ENCODE measurements around the gene PITPNM1. TPM values are rescaled to one million over a fixed set of nuclear protein-coding genes. Genes with fewer than 3 reads are reported as not detected.

Gene PITPNM1
- polyA plus RNA-seq, 1 donor from 2014 or later = 40.6 TPM

DNA sequence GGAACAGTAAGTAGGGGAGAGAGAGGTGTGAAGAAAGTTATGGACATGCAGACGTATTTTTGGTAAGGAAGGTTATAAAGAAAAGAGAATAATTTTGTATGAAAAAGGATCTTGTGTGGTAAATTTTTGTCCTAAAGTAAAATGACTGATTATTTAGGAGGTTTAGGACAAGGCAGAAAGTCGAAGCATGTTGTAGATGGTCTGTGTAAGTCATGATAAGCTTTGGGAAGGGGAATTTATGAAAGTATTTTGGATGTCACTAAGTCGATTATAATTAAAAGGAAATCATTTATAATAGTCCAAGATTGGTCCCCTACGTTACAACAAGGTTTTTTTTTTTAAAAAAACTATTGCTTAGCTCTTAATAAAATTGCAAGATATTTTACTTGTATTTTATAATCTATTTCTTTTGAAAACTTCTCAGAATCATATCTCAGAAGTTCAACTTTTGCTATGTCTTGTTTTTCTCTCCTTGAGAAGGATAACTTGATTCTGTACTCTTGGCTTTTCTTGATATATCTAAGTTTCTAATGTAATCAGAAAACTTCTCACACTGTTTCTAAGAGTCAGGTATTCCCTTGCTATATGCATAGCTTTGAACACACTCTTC, 29.0 kb upstream of the PITPNM1 start:
- Mint-ChIP-seq H3K9me3 (peaks cover 3 to 11% (median 3%) of the 10 kb centered on the region in 3 donors), H3K27me3 (peaks cover 12% of the 10 kb centered on the region), H3K4me1 (peaks cover 0 to 7% (median 0%) of the 10 kb centered on the region in 3 donors), H3K4me3 (no peak overlapping the region), H3K27ac (no peak overlapping the region), H3K36me3 (peaks cover 1% of the 10 kb centered on the region)

DNA sequence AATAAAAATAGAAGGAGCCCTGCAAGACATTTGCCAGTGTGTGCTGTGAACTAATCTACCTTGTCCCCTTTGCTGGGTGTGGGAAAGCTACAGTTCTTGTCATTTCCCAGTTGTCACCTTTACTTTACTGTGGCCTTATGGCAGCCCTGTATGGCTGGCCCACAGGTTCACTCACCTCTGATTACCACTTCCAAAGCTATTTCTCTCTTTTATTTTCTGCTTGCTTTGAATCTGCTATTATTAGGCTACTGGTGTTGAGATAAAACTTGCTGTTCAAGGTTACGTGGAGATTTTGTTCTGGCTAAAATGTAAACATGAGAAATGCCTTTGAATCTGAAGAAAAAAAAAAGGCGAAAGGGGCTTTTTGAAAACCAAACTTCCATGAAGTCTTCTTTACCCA, 27.7 kb upstream of the PITPNM1 start:
- Mint-ChIP-seq H3K9me3 (peaks cover 3 to 11% (median 3%) of the 10 kb centered on the region in 3 donors), H3K4me3 (no peak overlapping the region), H3K4me1 (peaks cover 0 to 7% (median 0%) of the 10 kb centered on the region in 3 donors), H3K36me3 (peaks cover 1% of the 10 kb centered on the region), H3K27ac (no peak overlapping the region), H3K27me3 (peaks cover 10% of the 10 kb centered on the region)

DNA sequence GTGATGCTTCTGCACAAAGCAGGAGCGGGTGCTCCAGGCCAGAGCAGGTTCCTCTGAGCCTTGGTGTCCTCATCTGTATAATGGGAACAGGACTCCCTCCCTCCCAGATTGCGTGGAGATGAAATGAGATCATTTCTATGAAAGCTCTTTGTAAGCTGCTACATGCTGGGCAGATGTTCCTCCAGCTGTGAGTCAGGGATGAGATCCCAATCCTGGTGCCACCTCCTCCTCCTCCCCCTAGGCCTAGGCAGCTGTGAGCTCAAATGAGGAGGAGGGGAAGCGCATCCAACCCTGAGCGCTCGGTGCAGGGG, 25.1 kb upstream of the PITPNM1 start:
- H3K4me3 Mint-ChIP-seq = no peak overlapping the region
- H3K27ac Mint-ChIP-seq = no peak overlapping the region
- peaks cover 0 to 7% (median 2%) of the 10 kb centered on the region in 3 donors for H3K4me1 Mint-ChIP-seq
- peaks cover 3 to 11% (median 5%) of the 10 kb centered on the region in 3 donors for H3K9me3 Mint-ChIP-seq
- peaks cover 18% of the 10 kb centered on the region for H3K27me3 Mint-ChIP-seq
- H3K36me3 Mint-ChIP-seq = no peaks in the 10 kb centered on the region

DNA sequence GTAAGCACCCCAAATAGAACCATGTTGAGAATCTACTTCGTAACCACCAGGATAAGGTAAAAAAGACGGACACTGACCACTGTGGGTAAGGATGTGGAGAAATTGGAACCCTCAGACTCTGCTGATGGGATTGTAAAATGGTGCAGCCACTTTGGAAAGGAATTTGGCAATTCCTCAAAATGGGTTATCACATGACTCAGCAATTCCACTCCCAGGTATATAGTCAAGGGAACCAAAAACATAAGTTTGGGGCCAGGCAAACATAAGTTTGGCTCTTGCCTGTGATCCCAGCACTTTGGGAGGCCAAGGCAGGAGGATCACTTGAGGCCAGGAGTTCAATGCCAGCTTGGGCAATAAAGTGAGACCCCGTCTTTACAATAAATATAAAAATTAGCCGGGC, 23.2 kb upstream of the PITPNM1 start:
- peaks cover 0 to 4% (median 2%) of the 10 kb centered on the region in 3 donors for H3K9me3 Mint-ChIP-seq
- H3K36me3 Mint-ChIP-seq = no peaks in the 10 kb centered on the region
- peaks cover 0 to 7% (median 2%) of the 10 kb centered on the region in 3 donors for H3K4me1 Mint-ChIP-seq
- no peak overlapping the region for H3K4me3 Mint-ChIP-seq
- H3K27ac Mint-ChIP-seq = no peak overlapping the region
- peaks cover 17% of the 10 kb centered on the region for H3K27me3 Mint-ChIP-seq

DNA sequence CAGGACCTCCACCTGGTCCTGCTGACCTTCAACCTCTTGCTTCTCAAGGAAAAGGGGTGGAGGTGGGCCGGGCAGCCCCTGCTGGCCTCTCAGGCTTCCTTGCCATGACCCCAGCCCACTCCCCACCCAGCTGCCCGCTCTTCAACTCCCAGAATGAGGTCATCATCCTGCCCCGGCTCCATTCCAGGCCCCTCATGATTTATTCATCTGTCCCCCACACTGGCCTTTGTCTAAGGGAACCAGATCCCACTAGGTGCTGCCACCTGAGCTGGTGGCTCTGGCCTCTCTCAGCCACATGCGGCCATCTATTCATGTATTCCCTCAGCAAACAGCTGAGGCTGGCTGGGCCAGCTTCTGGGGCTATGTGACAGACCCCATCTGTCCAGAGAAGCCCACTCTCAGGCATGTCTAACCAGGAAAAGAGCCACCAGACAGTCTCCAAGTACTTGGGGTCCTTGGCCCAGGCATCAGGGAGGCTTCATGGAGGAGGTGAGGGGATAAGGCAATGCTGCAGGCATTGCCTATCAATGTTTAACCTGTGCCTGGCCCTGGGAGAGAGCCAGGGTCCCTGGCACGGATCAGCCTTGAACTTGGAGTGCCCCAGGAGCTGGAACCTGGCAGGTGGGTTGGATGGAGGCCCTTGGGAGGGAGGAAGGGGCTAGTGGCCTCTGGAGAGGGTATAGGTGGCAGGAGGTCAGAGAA, 20.3 kb upstream of the PITPNM1 start:
- peaks cover 0 to 2% (median 0%) of the 10 kb centered on the region in 3 donors for H3K9me3 Mint-ChIP-seq
- no peaks in the 10 kb centered on the region for H3K36me3 Mint-ChIP-seq
- peaks cover 15% of the 10 kb centered on the region for H3K27me3 Mint-ChIP-seq
- no peak overlapping the region for H3K4me3 Mint-ChIP-seq
- H3K4me1 Mint-ChIP-seq = peaks cover 0 to 5% (median 2%) of the 10 kb centered on the region in 3 donors
- no peak overlapping the region for H3K27ac Mint-ChIP-seq

DNA sequence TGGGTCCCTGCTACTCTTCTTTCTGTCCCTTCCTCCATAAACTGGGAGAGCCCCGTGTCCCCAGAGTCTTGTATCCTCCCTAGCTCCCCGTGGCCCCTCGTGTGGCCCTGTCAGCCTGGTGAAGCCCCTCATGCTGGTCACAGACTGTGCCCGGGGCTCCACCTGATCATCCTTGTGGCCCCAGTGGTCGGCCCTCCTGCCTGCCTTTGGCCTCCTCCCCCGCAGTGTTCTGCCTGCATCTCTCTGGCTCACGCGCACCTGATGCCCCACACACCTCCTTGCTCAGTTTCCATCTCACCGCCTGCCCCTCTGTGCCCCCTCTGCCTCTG, 19.3 kb upstream of the PITPNM1 start:
- H3K36me3 Mint-ChIP-seq = no peaks in the 10 kb centered on the region
- no peak overlapping the region for H3K27ac Mint-ChIP-seq
- peaks cover 0 to 2% (median 2%) of the 10 kb centered on the region in 3 donors for H3K4me1 Mint-ChIP-seq
- H3K27me3 Mint-ChIP-seq = peaks cover 14% of the 10 kb centered on the region
- H3K9me3 Mint-ChIP-seq = peaks cover 0 to 2% (median 0%) of the 10 kb centered on the region in 3 donors
- H3K4me3 Mint-ChIP-seq = peak overlapping the region in 1 of 4 donors; percentile 76

DNA sequence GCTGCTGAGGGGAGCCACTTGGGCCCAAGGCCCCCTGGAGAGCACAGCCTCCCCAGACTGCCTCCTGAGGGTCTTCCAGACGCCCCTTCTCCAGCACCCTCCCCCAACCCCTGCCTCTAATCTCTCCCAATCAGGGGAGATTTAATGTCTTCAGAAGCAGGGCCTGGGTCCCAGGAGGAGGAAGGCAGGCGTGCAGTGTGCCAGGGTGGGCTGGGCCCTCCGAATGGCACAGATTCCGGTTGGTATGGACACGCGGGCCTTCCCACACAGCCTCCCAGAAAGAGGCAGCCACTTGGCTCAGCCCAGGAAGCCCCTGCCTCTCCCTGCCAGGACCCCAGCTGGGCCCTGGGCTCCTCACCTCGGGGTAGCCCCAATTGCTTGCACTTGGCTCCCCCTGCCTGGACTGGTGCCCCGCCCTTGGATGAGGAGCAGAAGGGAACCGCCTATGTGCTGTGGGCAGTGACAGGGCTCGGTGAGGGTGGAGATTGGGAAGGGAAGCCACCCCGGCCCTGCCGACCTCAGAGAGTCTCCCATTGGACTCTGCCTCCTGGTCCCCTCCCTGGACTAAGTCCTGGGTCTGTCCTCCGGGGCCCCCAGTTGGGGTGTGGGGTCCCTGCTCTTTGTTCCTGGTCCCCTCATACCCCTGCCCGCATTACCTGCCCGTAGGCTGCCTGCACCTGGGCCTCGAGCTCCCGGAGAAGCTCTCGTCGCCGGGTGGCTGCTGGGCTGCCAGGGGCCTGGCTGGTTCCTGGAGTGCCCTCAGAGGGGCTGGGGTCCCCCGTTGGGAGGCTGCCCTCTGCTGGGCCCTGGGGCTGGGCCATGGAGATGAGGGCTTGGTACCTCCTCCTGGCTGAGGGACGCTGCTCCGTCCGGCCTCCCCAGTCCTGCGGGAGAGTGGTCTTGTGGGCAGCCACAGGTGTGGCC, 18.7 kb upstream of the PITPNM1 start:
- Mint-ChIP-seq H3K4me1 (peaks cover 0 to 2% (median 0%) of the 10 kb centered on the region in 3 donors), H3K4me3 (no peak overlapping the region), H3K9me3 (peaks cover 0 to 2% (median 0%) of the 10 kb centered on the region in 3 donors), H3K36me3 (no peaks in the 10 kb centered on the region), H3K27ac (no peak overlapping the region), H3K27me3 (peaks cover 11% of the 10 kb centered on the region)

DNA sequence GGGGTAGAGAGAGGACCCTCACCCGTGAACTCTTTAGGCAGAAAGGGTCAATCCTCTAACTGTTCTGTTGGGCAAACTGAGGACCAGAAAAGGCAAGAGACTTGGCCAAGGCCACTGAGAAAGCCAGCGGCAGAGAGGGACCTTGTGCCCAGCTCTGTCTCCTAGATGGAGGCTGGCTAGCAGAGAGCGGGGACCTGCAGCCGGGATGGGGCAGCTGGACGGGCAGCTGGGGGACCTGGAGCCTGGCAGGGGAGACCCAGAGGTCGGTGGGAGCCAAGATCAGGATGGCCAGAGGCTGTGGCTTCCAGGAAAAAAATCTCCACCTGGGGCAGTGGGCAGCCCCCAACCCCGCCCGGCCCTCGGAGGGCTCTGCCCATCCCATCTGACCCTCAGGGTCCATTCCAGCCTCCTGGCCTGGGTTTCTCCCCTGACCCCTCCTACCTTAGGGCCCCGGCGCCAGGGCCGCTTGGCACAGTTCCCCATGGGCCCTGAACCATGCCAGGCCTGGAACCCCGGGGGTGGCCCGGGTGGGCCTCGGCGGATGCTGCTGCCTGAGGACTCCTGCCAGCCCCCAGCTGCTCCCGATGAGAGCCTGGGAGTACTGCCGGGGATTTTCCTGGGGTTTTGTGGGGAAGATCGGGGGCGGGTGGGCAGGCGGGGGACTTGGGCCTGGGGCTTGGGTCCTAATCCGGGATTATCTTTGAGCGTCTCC, 17.8 kb upstream of the PITPNM1 start, which contains the start of gene CABP2:
Gene CABP2 (minus strand): TSS at position 603 of the 712 bp plus-strand sequence. CDS start 120 bp downstream, at position 483.
- no peak within 1 kb of the TSS for H3K4me3 Mint-ChIP-seq
- H3K27ac Mint-ChIP-seq = no peak within 1 kb of the TSS
- peaks cover 0 to 2% (median 0%) of the 10 kb centered on the region in 3 donors for H3K4me1 Mint-ChIP-seq
- H3K9me3 Mint-ChIP-seq = peaks cover 0 to 2% (median 0%) of the 10 kb centered on the region in 3 donors
- no peaks in the 10 kb centered on the region for H3K36me3 Mint-ChIP-seq
- peaks cover 11% of the 10 kb centered on the region for H3K27me3 Mint-ChIP-seq

DNA sequence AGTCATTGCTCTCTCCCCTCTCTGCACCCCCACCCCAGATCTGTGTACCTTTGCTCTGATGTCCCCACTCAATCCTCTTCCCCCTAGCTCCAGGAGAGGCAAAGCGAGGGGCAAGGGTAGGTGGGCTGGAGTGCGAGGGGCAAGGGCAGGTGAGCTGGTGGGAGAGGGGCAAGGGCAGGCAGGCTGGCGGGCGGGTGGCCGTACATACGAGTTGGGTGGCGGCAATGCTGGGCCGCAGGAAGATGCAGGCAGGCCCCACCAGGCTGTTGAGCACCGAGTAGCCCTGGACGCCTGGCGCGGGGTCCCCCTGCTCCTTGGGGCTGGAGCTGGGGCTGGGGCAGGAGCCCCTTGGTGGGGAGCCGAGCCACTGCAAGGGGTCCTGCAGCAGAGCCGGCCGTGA, 17.2 kb upstream of the PITPNM1 start:
- Mint-ChIP-seq H3K4me3 (no peak overlapping the region), H3K9me3 (peaks cover 0 to under 1% (median 0%) of the 10 kb centered on the region in 3 donors), H3K4me1 (peaks cover 0 to 2% (median 0%) of the 10 kb centered on the region in 3 donors), H3K27me3 (peaks cover 11% of the 10 kb centered on the region), H3K36me3 (no peaks in the 10 kb centered on the region), H3K27ac (no peak overlapping the region)

DNA sequence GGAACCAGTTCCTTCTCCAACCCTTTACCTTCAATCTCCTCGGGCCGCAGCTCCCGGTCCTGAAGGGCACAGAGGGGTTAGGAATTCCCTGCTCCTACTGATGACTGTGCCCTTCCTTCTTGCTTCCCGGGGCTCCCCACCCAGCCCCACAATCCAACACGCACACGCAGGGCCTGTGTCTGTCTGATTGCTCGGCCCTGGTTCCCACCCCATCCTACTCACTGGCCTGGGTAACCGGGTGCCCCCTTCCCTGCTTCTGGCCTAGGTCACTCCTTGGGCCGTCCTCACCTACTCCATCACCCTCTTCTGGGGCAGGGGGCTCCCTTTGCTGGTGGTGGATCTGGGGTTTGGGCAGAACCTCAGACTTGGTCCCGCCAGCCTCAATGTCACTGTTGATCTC, 16.8 kb upstream of the PITPNM1 start:
- no peaks in the 10 kb centered on the region for H3K9me3 Mint-ChIP-seq
- H3K27me3 Mint-ChIP-seq = peaks cover 7% of the 10 kb centered on the region
- H3K4me1 Mint-ChIP-seq = no peaks in the 10 kb centered on the region
- H3K4me3 Mint-ChIP-seq = no peak overlapping the region
- no peak overlapping the region for H3K27ac Mint-ChIP-seq
- H3K36me3 Mint-ChIP-seq = no peaks in the 10 kb centered on the region

DNA sequence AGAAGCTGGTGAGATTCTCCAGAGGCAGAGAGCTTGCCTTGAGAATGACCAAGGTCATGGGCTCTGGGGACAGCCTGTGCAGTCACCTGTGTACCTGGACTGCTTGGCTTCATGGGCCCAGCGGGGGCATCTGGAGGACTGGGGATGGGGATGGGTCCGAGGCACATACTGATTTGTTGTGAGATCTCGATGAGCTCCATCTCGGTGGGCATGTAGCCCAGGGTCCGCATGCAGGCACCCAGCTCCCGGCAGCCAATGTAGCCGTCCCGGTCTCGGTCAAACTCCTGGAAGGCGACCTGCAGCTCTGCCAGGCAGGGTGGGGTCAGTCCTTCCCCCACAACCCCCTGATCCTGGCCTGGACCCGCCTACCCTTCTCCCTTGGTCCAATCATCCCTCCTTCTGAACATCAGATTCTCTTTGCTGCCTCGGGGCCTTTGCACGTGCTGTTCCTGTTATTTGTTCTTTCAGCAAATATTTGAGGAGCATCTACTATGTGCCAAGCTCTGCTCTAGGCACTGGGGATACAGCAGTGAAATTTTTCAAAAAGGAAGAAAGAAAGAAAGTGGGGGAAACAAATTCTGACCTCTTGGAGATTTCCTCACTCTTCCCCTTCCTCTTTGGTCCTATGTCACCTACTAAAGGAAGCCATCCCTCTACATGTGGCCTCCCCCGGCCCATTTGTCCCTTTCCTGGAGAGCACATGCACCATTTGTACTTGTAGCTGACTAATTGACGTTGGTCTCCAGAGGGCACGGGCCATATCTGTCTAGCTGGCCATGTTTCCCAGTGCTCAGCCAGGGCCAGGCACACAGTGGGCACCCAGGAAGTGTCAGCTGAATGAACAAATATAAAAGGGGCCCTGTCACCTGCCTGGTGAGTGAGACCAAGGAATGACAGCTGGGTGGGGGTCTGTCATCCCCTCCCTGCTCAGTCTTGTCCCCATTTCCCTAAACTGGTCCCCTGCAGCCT, 16.0 kb upstream of the PITPNM1 start:
- H3K27me3 Mint-ChIP-seq = peaks cover 3% of the 10 kb centered on the region
- no peak overlapping the region for H3K27ac Mint-ChIP-seq
- H3K36me3 Mint-ChIP-seq = no peaks in the 10 kb centered on the region
- H3K4me1 Mint-ChIP-seq = no peaks in the 10 kb centered on the region
- H3K9me3 Mint-ChIP-seq = no peaks in the 10 kb centered on the region
- no peak overlapping the region for H3K4me3 Mint-ChIP-seq

DNA sequence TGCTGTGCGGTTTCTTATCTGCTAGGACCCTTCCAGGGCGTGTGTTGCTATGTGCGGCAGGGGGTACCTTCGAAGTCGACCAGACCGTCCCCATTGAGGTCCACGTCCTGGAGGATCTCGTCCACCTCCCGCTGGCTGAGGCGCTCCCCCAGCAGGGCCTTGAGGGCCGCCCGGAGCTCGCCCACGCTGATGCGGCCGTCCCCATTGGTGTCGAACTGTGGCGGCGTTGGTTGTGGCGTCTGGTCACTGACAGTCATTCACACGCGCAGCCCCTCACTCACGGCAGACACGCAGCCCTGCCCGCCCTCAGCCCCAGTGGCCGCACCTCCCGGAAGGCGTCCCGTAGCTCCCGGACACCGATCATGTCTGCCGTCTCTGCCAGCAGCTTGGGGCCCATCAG, 14.6 kb upstream of the PITPNM1 start:
- Mint-ChIP-seq H3K4me3 (no peak overlapping the region), H3K4me1 (no peaks in the 10 kb centered on the region), H3K27ac (no peak overlapping the region), H3K36me3 (no peaks in the 10 kb centered on the region), H3K9me3 (no peaks in the 10 kb centered on the region), H3K27me3 (peaks cover 9% of the 10 kb centered on the region)

DNA sequence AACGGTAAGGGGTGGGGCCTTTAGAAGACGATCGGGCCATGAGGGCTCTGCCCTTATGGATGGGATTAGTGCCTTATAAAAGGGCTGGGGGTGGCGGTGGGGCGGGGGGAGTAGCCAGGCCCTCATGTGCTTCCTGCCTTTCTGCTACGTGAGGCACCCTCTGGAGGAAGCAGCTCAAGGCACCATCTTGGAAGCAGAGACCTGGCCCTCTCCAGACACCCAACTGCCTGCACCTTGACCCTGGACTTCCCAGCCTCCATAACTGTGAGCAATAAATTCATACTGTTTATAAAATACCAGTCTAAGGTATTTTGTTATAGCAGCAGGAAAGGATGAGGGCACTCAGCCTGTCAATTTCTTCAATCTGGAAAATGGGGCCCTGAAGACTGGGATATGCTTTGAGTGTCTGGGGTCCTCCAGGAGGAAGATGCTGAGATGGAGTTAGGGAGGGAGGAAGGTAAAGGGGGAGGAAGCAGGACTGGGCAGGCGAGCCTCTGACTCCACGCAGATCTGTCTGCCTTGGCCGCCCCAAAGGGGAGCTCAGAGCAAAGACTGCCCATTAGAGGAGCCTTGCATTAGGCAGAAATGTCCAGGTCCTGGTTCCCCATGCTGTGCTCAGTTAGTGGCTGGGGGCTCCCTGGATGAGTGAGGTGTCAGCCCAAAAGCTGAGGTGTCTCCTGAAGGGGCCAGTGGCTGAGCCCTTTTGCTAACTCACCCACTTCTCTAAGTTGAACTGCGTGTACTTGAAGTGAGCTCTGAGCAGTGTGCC, 12.8 kb upstream of the PITPNM1 start:
- Mint-ChIP-seq H3K4me1 (peaks cover 0 to 2% (median 0%) of the 10 kb centered on the region in 3 donors), H3K9me3 (no peaks in the 10 kb centered on the region), H3K27me3 (peaks cover 11% of the 10 kb centered on the region), H3K4me3 (no peak overlapping the region), H3K27ac (no peak overlapping the region), H3K36me3 (no peaks in the 10 kb centered on the region)
